Measurements from ENCODE around the gene VPS52. TPM values are rescaled to one million over a fixed set of nuclear protein-coding genes. Genes with fewer than 3 reads are reported as not detected.

VPS52 gene
- total and polyA plus RNA-seq, 2 donors (not counting 1 experiment from before 2014, with no cell fraction given): 100 to 144 TPM

- Histone ChIP-seq H3K9ac (ENCODE audit: low read length) (peak overlapping the region; percentile 76), H3K4me1 (ENCODE audit: control insufficient read depth in 2 of 2, insufficient read depth in 2 of 2, low read length in 2 of 2) (peaks cover 12 to 24% of the 10 kb centered on the region in 2 donors), H3K27me3 (replicated peaks in 1 of 4; ENCODE audit: control extremely low read depth in 1 of 4, control insufficient read depth in 3 of 4, insufficient read depth in 4 of 4, low read length in 3 of 4) (peaks cover 0 to 4% (median 0%) of the 10 kb centered on the region in 4 experiments), H3K27ac (ENCODE audit: low read length in 2 of 2) (peak overlapping the region; percentile 75 to 88), H3K79me2 (ENCODE audit: control insufficient read depth, insufficient read depth, low read length) (peaks cover 9% of the 10 kb centered on the region), H2AFZ (ENCODE audit: insufficient read depth, low read depth, low read length, poor library complexity, severe bottlenecking) (peak overlapping the region; percentile 87), H3K36me3 (replicated peaks in 1 of 2; ENCODE audit: control extremely low read depth in 1 of 2, control insufficient read depth in 1 of 2, extremely low read depth in 1 of 2, insufficient read depth in 2 of 2, low read length in 1 of 2) (peaks cover 0 to 9% of the 10 kb centered on the region in 2 experiments), H3K9me3 (ENCODE audit: control extremely low read depth in 1 of 3, control insufficient read depth in 2 of 3, insufficient read depth in 1 of 3, low read length in 2 of 3) (no peaks in the 10 kb centered on the region), H4K20me1 (ENCODE audit: control insufficient read depth, insufficient read depth, low read length, poor library complexity, severe bottlenecking) (no peaks in the 10 kb centered on the region), H3K4me2 (replicated peaks; ENCODE audit: low read depth, low read length, poor library complexity, severe bottlenecking) (peak overlapping the region; percentile 98), H3K4me3 (ENCODE audit: control extremely low read depth in 1 of 5, extremely low read depth in 1 of 5, insufficient read depth in 1 of 5, low read depth in 2 of 5, low read length in 4 of 5) (peak overlapping the region; percentile 63 to 84 (median 75))
- ChIA-PET POLR2A (interaction anchor here (0.5 to 1.8 kb wide), 12 partner anchors 23 to 1273 kb away, joined by 3 to 13 read pairs (median 5); partner anchors contain the start of genes B3GALT4, HLA-DPB1, HSD17B8 and RING1), CTCF (interaction anchor here (0.6 to 6.0 kb wide), 47 partner anchors 9 to 835 kb away, joined by 3 to 80 read pairs (median 5); partner anchors contain the start of genes B3GALT4, HLA-DPB1, HSD17B8 and PFDN6)
- peaks cover 31% of the 10 kb centered on the region for H3K4me1 Mint-ChIP-seq
- under 1% methylated on average over 53 of the region's 58 CpGs for WGBS (ENCODE audit: insufficient coverage)
- H3K9me3 Mint-ChIP-seq (ENCODE audit: insufficient read depth): no peaks in the 10 kb centered on the region
- peak overlapping the region; percentile 97 for H3K27ac Mint-ChIP-seq
- TF ChIP-seq, protein P1, sequence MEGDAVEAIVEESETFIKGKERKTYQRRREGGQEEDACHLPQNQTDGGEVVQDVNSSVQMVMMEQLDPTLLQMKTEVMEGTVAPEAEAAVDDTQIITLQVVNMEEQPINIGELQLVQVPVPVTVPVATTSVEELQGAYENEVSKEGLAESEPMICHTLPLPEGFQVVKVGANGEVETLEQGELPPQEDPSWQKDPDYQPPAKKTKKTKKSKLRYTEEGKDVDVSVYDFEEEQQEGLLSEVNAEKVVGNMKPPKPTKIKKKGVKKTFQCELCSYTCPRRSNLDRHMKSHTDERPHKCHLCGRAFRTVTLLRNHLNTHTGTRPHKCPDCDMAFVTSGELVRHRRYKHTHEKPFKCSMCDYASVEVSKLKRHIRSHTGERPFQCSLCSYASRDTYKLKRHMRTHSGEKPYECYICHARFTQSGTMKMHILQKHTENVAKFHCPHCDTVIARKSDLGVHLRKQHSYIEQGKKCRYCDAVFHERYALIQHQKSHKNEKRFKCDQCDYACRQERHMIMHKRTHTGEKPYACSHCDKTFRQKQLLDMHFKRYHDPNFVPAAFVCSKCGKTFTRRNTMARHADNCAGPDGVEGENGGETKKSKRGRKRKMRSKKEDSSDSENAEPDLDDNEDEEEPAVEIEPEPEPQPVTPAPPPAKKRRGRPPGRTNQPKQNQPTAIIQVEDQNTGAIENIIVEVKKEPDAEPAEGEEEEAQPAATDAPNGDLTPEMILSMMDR (IDR thresholded peaks at IDR 0.05): no peak
- TF ChIP-seq EZH2 (IDR thresholded peaks at IDR 0.05; ENCODE audit: borderline replicate concordance, insufficient read depth, low read depth, low read length, poor library complexity, severe bottlenecking): no peak
- DNase-seq (peak; percentile 99), ATAC-seq (ENCODE audit: low read depth) (peak; percentile 85)
- H3K4me3 Mint-ChIP-seq: peak overlapping the region; percentile 97
- peaks cover 4% of the 10 kb centered on the region for H3K27me3 Mint-ChIP-seq
- intact Hi-C loops (cut with micrococcal nuclease): loop anchor here (1.0 to 10.0 kb wide), 14 partner anchors 22 to 354 kb away; partner anchors contain the start of genes HLA-DMB, HSD17B8, KIFC1 and PFDN6
Measured at GRCh38 chr6:33248932-33249731, 22.5 kb downstream of the VPS52 start.

All from B cell (primary cell).